ENCODE results near the gene KCNK4. TPM values are rescaled to one million over a fixed set of nuclear protein-coding genes. Genes with fewer than 3 reads are reported as not detected.

KCNK4 gene
- total RNA-seq, 2 donors from 2014 or later: not detected

DNA sequence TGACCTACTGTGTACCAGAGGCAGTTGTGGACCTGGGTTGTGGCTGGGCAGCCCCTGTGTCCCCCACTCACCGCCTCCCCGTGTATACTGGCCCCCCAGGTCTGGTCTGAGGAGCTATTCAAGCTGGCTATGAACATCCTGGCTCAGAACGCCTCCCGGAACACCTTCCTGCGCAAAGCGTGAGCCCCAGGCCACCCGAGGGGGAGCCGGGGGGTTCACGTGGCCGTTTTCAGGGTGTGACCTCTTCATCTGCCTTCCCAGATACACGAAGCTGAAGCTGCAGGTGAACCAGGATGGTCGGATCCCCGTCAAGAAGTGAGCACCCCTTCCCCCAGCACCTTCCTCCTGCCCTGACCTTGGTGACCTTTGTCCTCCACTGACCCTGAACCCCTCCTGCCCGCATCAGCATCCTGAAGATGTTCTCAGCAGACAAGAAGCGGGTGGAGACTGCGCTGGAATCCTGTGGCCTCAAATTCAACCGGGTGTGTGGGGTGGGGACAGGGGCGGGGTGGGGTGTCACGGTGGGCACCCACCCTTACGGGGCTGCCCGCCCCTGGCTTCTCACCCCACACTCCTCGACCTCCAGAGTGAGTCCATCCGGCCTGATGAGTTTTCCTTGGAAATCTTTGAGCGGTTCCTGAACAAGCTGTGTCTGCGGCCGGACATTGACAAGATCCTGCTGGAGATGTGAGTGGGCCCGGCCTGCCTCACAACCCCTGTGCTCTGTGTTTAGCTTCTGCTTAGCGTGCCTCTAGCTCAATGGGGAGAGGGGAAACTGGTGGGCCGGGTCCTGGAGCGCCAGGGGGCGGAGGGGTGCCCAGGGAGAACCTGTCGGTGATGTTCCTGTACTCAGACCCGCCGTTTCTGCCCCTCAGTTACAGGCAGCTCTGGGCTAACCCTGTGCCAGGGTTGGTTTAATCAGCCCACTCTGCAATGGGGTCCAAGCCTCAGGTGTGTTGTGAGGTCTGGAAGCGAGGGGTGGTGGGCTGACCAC lies 35.7 kb upstream of the KCNK4 start:
- no peak overlapping the region for H3K27ac ChIP-seq
- no peak overlapping the region for H3K9ac ChIP-seq (ENCODE audit: low read depth in 2 of 2, low read length in 2 of 2)
- H3K4me1 ChIP-seq: peaks cover 9% of the 10 kb centered on the region
- TF ChIP-seq, protein P1, sequence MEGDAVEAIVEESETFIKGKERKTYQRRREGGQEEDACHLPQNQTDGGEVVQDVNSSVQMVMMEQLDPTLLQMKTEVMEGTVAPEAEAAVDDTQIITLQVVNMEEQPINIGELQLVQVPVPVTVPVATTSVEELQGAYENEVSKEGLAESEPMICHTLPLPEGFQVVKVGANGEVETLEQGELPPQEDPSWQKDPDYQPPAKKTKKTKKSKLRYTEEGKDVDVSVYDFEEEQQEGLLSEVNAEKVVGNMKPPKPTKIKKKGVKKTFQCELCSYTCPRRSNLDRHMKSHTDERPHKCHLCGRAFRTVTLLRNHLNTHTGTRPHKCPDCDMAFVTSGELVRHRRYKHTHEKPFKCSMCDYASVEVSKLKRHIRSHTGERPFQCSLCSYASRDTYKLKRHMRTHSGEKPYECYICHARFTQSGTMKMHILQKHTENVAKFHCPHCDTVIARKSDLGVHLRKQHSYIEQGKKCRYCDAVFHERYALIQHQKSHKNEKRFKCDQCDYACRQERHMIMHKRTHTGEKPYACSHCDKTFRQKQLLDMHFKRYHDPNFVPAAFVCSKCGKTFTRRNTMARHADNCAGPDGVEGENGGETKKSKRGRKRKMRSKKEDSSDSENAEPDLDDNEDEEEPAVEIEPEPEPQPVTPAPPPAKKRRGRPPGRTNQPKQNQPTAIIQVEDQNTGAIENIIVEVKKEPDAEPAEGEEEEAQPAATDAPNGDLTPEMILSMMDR (IDR thresholded peaks at IDR 0.05): no peak
- DNase-seq: no peak
- no peaks in the 10 kb centered on the region for H3K27me3 ChIP-seq
- H3K4me3 ChIP-seq: no peak overlapping the region
- H3K9me3 ChIP-seq: no peaks in the 10 kb centered on the region
- intact Hi-C loops (cut with DNase I): no loop called here
- H3K36me3 ChIP-seq: peaks cover 14% of the 10 kb centered on the region

DNA sequence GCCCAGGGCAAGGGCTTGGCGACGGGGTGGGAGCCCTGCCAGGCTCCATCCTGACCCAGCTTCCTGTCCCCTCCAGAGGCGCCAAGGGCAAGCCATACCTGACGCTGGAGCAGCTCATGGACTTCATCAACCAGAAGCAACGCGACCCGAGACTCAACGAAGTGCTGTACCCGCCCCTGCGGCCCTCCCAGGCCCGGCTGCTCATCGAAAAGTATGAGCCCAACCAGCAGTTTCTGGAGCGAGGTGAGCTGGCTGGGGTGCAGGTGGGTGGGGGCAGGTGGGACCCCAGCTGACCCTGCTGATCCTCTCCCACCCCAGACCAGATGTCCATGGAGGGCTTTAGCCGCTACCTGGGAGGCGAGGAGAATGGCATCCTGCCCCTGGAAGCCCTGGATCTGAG lies 34.8 kb upstream of the KCNK4 start:
- TF ChIP-seq, protein P1 (IDR thresholded peaks at IDR 0.05): no peak
- H3K4me1 ChIP-seq: peaks cover 9% of the 10 kb centered on the region
- intact Hi-C loops (cut with DNase I): no loop called here
- no peaks in the 10 kb centered on the region for H3K27me3 ChIP-seq
- no peaks in the 10 kb centered on the region for H3K9me3 ChIP-seq
- H3K36me3 ChIP-seq: peaks cover 14% of the 10 kb centered on the region
- no peak overlapping the region for H3K9ac ChIP-seq (ENCODE audit: low read depth in 2 of 2, low read length in 2 of 2)
- no peak overlapping the region for H3K27ac ChIP-seq
- no peak overlapping the region for H3K4me3 ChIP-seq
- no peak for DNase-seq

DNA sequence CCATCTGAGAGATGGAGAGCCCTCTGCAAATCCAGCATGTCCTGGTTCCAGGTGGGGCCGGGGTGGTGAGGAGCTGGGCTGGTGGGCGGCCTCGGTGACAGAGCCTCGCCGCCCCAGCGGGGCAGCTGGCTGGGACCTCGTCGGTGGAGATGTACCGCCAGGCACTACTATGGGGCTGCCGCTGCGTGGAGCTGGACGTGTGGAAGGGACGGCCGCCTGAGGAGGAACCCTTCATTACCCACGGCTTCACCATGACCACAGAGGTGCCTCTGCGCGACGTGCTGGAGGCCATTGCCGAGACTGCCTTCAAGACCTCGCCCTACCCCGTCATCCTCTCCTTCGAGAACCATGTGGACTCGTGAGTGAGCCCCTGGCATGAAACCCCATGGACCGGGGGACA lies 32.7 kb upstream of the KCNK4 start:
- H3K27ac ChIP-seq: no peak overlapping the region
- no peak overlapping the region for H3K4me3 ChIP-seq
- H3K36me3 ChIP-seq: peaks cover 14% of the 10 kb centered on the region
- DNase-seq: no peak
- no peaks in the 10 kb centered on the region for H3K9me3 ChIP-seq
- H3K27me3 ChIP-seq: no peaks in the 10 kb centered on the region
- intact Hi-C loops (cut with DNase I): no loop called here
- TF ChIP-seq, protein P1 (IDR thresholded peaks at IDR 0.05): no peak
- no peak overlapping the region for H3K9ac ChIP-seq (ENCODE audit: low read depth in 2 of 2, low read length in 2 of 2)
- H3K4me1 ChIP-seq: peaks cover 1% of the 10 kb centered on the region

DNA sequence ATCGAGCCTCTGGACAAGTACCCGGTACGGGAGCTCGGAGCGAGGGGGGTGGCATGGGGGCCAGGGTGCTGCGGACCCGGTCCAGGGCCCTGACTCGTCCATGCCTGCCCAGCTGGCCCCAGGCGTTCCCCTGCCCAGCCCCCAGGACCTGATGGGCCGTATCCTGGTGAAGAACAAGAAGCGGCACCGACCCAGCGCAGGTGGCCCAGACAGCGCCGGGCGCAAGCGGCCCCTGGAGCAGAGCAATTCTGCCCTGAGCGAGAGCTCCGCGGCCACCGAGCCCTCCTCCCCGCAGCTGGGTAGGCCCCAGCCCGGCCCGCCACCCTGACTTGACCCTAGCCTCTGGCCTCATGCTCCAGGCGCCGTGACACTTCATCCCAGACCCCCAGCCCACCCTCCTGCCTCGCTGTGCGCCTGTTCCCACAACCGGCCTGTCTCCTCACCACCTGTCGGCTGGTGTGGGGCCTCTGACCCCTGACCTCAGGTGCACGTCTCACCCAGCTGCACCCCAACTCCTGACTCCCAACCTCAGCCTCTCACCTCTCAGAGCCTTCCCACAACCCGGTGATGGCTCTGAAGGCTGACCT lies 32.1 kb upstream of the KCNK4 start:
- no peaks in the 10 kb centered on the region for H3K4me1 ChIP-seq
- no peak overlapping the region for H3K27ac ChIP-seq
- peaks cover 20% of the 10 kb centered on the region for H3K36me3 ChIP-seq

DNA sequence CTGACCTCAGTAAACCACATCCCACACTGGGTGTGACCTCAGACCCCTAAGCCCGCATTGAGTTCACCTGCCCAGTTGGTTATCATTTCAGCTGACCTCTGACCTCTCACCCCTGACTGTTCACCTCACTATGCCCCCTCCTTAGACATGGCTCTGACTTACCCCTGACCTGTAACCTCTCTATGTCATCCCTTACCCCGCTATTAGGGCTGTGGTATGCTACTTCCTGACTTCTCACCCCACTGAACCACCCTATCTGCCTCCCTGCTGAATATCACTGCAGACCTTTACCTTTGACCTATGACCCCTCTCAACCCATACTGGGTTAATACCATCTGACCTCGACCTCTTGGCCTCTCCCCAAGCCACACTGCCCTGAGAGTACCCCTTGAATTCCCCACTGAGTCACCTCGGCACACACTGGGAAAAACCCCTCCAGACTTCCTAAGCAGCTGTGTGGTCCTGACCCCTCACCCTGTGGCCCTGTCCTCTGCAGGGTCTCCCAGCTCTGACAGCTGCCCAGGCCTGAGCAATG lies 31.5 kb upstream of the KCNK4 start:
- H3K27me3 ChIP-seq: no peaks in the 10 kb centered on the region
- H3K36me3 ChIP-seq: peaks cover 21% of the 10 kb centered on the region
- DNase-seq: no peak
- H3K4me1 ChIP-seq: no peaks in the 10 kb centered on the region
- H3K9me3 ChIP-seq: no peaks in the 10 kb centered on the region
- H3K27ac ChIP-seq: no peak overlapping the region
- TF ChIP-seq, protein P1 (IDR thresholded peaks at IDR 0.05): no peak
- intact Hi-C loops (cut with DNase I): no loop called here
- H3K9ac ChIP-seq (ENCODE audit: low read depth in 2 of 2, low read length in 2 of 2): no peak overlapping the region
- H3K4me3 ChIP-seq: no peak overlapping the region

More for the DNA sequence above, 32.1 kb upstream of the KCNK4 start:
- no peak overlapping the region for H3K4me3 ChIP-seq
- no peaks in the 10 kb centered on the region for H3K27me3 ChIP-seq
- TF ChIP-seq, protein P1 (IDR thresholded peaks at IDR 0.05): no peak
- intact Hi-C loops (cut with DNase I): no loop called here
- no peaks in the 10 kb centered on the region for H3K9me3 ChIP-seq
- H3K9ac ChIP-seq (ENCODE audit: low read depth in 2 of 2, low read length in 2 of 2): no peak overlapping the region
- DNase-seq: no peak
